ENCODE data around the gene NFATC2. TPM values are rescaled to one million over a fixed set of nuclear protein-coding genes. Genes with fewer than 3 reads are reported as not detected.

The NFATC2 gene
- total RNA-seq, 4 donors from 2014 or later, result 4.4 to 38.0 (median 13.6) TPM

GRCh38 chr20:51516855-51517254 lies 25.7 kb downstream of the NFATC2 start:
- Histone ChIP-seq H3K4me3 (no peak overlapping the region), H3K27ac (no peak overlapping the region), H3K9me3 (no peaks in the 10 kb centered on the region), H3K27me3 (no peaks in the 10 kb centered on the region), H3K4me1 (no peaks in the 10 kb centered on the region), H3K36me3 (peaks cover 0 to 12% (median 0%) of the 10 kb centered on the region in 3 donors)
- TF ChIP-seq CTCF (IDR thresholded peaks at IDR 0.05), result no peak
- no peak for TF ChIP-seq POLR2A (IDR thresholded peaks at IDR 0.05)
- no peak for DNase-seq

- no peak for TF ChIP-seq POLR2A (IDR thresholded peaks at IDR 0.05)
- TF ChIP-seq CTCF (IDR thresholded peaks at IDR 0.05), result no peak
- H3K9me3 ChIP-seq, result no peaks in the 10 kb centered on the region
- no peak for DNase-seq
- H3K4me1 ChIP-seq, result no peaks in the 10 kb centered on the region
- H3K4me3 ChIP-seq, result no peak overlapping the region
- no peaks in the 10 kb centered on the region for H3K27me3 ChIP-seq
- H3K36me3 ChIP-seq, result peaks cover 0 to 12% (median 0%) of the 10 kb centered on the region in 3 donors
- no peak overlapping the region for H3K27ac ChIP-seq
Measured at GRCh38 chr20:51514836-51515235, 27.7 kb downstream of the NFATC2 start.

GRCh38 chr20:51514249-51514648 lies 28.3 kb downstream of the NFATC2 start:
- no peak for DNase-seq
- TF ChIP-seq CTCF (IDR thresholded peaks at IDR 0.05) (no peak), POLR2A (IDR thresholded peaks at IDR 0.05) (no peak)
- no peaks in the 10 kb centered on the region for H3K27me3 ChIP-seq
- H3K4me1 ChIP-seq, result no peaks in the 10 kb centered on the region
- no peaks in the 10 kb centered on the region for H3K9me3 ChIP-seq
- no peak overlapping the region for H3K27ac ChIP-seq
- peaks cover 0 to 12% (median 0%) of the 10 kb centered on the region in 3 donors for H3K36me3 ChIP-seq
- no peak overlapping the region for H3K4me3 ChIP-seq

GRCh38 chr20:51513545-51513944 lies 29.0 kb downstream of the NFATC2 start:
- H3K4me3 ChIP-seq, result no peak overlapping the region
- no peak overlapping the region for H3K27ac ChIP-seq
- peaks cover 0 to 12% (median 0%) of the 10 kb centered on the region in 3 donors for H3K36me3 ChIP-seq
- no peaks in the 10 kb centered on the region for H3K4me1 ChIP-seq
- H3K9me3 ChIP-seq, result no peaks in the 10 kb centered on the region
- TF ChIP-seq POLR2A (IDR thresholded peaks at IDR 0.05) (no peak), CTCF (IDR thresholded peaks at IDR 0.05) (no peak)
- no peak for DNase-seq
- H3K27me3 ChIP-seq, result no peaks in the 10 kb centered on the region

- DNase-seq, result no peak
- TF ChIP-seq CTCF (IDR thresholded peaks at IDR 0.05), result no peak
- no peak for TF ChIP-seq POLR2A (IDR thresholded peaks at IDR 0.05)
- Histone ChIP-seq H3K36me3 (peaks cover 0 to 12% (median 0%) of the 10 kb centered on the region in 3 donors), H3K27ac (no peak overlapping the region), H3K27me3 (no peaks in the 10 kb centered on the region), H3K4me1 (no peaks in the 10 kb centered on the region), H3K9me3 (no peaks in the 10 kb centered on the region), H3K4me3 (no peak overlapping the region)
Measured at GRCh38 chr20:51512645-51513044, 29.9 kb downstream of the NFATC2 start.

Measured in Peyer's patch (tissue), 4 donors.